ENCODE measurements around the gene ERC2. TPM values are rescaled to one million over a fixed set of nuclear protein-coding genes. Genes with fewer than 3 reads are reported as not detected.

The ERC2 gene
- total and polyA plus RNA-seq, 2 of the 13 experiments (the other 11 are each of a cell fraction or from before 2014, with no cell fraction given) = 0.16 to 0.22 TPM

DNA sequence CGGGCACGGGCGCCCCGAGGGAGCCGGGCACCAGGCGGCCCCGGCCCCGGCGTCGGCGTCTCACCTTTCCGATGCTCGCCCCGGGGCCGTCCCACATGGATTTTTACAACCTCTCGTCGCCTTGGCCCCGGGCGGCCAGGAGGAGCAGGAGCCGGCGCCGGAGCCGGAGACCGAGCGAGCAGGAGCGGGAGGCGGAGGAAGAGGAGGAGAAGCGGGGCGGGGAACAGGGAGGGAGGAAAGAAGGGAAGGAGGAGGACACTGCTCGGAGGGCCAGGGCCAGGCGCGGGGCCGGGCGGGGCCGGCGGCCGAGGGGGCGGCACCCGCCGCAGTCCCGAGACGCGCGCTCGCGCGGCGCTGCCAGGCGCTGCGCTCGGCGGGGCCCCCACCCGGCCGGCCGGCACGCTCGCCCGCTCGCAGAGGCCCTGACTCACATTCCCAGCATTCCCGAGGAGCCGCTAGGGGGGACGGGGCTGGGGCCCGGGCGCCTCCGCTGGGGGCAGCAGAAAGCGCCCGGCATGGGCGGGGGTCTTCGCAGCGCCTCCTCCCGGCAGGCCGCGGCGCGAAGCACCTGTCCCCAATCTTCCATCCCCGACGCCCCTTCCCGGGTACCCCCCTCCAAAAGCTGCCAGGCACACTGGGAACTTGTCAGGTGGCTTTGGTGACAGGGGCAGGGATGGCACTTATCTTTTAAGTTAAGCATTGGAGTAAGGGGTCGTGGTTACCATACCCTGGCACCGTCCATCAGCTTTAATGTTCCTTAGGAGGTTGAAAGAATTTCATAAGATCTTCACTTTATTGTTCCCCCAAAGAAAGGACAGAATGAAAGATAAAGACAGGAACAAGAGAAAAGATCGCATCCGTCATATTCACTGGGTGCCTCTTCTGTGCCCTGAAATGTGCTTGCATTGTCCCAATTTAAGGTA lies at the start of gene ERC2 (continued):
- TF ChIP-seq, protein P1, sequence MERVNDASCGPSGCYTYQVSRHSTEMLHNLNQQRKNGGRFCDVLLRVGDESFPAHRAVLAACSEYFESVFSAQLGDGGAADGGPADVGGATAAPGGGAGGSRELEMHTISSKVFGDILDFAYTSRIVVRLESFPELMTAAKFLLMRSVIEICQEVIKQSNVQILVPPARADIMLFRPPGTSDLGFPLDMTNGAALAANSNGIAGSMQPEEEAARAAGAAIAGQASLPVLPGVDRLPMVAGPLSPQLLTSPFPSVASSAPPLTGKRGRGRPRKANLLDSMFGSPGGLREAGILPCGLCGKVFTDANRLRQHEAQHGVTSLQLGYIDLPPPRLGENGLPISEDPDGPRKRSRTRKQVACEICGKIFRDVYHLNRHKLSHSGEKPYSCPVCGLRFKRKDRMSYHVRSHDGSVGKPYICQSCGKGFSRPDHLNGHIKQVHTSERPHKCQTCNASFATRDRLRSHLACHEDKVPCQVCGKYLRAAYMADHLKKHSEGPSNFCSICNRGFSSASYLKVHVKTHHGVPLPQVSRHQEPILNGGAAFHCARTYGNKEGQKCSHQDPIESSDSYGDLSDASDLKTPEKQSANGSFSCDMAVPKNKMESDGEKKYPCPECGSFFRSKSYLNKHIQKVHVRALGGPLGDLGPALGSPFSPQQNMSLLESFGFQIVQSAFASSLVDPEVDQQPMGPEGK (CRISPR knock-in tag; IDR thresholded peaks at IDR 0.05) = peak; percentile 71
- TF ChIP-seq ZBTB21 (CRISPR knock-in tag; IDR thresholded peaks at IDR 0.05) (no peak), ZNF224 (CRISPR knock-in tag; IDR thresholded peaks at IDR 0.05) (no peak), HCFC1 (IDR thresholded peaks at IDR 0.05; ENCODE audit: low read depth, low read length) (no peak), ZNF501 (CRISPR knock-in tag; IDR thresholded peaks at IDR 0.05) (no peak), ZNF160 (CRISPR knock-in tag; IDR thresholded peaks at IDR 0.05) (no peak), MED8 (CRISPR knock-in tag; IDR thresholded peaks at IDR 0.05; ENCODE audit: insufficient replicate concordance) (no peak), ZNF143 (CRISPR knock-in tag; IDR thresholded peaks at IDR 0.05) (peak; percentile 70), MAFF (IDR thresholded peaks at IDR 0.05; ENCODE audit: low read depth, low read length) (no peak), SPEN (CRISPR knock-in tag; IDR thresholded peaks at IDR 0.05; ENCODE audit: low read depth) (no peak), ZNF879 (CRISPR knock-in tag; IDR thresholded peaks at IDR 0.05) (no peak), JARID2 (CRISPR knock-in tag; IDR thresholded peaks at IDR 0.05; ENCODE audit: insufficient replicate concordance) (no peak), ZEB1 (IDR thresholded peaks at IDR 0.05; ENCODE audit: insufficient replicate concordance, low read depth) (no peak), ZNF367 (CRISPR knock-in tag; IDR thresholded peaks at IDR 0.05; ENCODE audit: borderline replicate concordance) (no peak)
- TF ChIP-seq, protein P2, sequence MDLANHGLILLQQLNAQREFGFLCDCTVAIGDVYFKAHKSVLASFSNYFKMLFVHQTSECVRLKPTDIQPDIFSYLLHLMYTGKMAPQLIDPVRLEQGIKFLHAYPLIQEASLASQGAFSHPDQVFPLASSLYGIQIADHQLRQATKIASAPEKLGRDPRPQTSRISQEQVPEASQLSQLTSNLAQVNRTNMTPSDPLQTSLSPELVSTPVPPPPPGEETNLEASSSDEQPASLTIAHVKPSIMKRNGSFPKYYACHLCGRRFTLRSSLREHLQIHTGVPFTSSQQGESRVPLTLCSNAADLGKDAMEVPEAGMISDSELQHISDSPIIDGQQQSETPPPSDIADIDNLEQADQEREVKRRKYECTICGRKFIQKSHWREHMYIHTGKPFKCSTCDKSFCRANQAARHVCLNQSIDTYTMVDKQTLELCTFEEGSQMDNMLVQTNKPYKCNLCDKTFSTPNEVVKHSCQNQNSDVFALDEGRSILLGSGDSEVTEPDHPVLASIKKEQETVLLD (CRISPR knock-in tag; IDR thresholded peaks at IDR 0.05; ENCODE audit: low read depth) = no peak
- TF ChIP-seq, protein P3, sequence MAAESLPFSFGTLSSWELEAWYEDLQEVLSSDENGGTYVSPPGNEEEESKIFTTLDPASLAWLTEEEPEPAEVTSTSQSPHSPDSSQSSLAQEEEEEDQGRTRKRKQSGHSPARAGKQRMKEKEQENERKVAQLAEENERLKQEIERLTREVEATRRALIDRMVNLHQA (CRISPR knock-in tag; IDR thresholded peaks at IDR 0.05) = no peak
- TF ChIP-seq, protein P4, sequence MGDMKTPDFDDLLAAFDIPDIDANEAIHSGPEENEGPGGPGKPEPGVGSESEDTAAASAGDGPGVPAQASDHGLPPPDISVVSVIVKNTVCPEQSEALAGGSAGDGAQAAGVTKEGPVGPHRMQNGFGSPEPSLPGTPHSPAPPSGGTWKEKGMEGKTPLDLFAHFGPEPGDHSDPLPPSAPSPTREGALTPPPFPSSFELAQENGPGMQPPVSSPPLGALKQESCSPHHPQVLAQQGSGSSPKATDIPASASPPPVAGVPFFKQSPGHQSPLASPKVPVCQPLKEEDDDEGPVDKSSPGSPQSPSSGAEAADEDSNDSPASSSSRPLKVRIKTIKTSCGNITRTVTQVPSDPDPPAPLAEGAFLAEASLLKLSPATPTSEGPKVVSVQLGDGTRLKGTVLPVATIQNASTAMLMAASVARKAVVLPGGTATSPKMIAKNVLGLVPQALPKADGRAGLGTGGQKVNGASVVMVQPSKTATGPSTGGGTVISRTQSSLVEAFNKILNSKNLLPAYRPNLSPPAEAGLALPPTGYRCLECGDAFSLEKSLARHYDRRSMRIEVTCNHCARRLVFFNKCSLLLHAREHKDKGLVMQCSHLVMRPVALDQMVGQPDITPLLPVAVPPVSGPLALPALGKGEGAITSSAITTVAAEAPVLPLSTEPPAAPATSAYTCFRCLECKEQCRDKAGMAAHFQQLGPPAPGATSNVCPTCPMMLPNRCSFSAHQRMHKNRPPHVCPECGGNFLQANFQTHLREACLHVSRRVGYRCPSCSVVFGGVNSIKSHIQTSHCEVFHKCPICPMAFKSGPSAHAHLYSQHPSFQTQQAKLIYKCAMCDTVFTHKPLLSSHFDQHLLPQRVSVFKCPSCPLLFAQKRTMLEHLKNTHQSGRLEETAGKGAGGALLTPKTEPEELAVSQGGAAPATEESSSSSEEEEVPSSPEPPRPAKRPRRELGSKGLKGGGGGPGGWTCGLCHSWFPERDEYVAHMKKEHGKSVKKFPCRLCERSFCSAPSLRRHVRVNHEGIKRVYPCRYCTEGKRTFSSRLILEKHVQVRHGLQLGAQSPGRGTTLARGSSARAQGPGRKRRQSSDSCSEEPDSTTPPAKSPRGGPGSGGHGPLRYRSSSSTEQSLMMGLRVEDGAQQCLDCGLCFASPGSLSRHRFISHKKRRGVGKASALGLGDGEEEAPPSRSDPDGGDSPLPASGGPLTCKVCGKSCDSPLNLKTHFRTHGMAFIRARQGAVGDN (CRISPR knock-in tag; IDR thresholded peaks at IDR 0.05) = 0 out of 2 replicates have a peak, but pooled peaks have one; percentile 23
- TF ChIP-seq, protein P5, sequence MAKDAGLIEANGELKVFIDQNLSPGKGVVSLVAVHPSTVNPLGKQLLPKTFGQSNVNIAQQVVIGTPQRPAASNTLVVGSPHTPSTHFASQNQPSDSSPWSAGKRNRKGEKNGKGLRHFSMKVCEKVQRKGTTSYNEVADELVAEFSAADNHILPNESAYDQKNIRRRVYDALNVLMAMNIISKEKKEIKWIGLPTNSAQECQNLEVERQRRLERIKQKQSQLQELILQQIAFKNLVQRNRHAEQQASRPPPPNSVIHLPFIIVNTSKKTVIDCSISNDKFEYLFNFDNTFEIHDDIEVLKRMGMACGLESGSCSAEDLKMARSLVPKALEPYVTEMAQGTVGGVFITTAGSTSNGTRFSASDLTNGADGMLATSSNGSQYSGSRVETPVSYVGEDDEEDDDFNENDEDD (CRISPR knock-in tag; IDR thresholded peaks at IDR 0.05; ENCODE audit: borderline replicate concordance) = no peak
- TF ChIP-seq, protein P6, sequence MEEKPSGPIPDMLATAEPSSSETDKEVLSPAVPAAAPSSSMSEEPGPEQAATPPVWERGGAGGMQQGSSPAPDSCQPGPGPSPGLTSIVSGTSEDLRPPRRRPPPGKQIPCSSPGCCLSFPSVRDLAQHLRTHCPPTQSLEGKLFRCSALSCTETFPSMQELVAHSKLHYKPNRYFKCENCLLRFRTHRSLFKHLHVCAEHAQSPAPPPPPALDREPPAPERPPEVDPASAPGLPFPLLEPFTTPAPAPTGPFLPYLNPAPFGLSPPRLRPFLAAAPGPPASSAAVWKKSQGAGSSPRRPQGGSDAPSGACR (CRISPR knock-in tag; IDR thresholded peaks at IDR 0.05) = no peak
